GM19455 (cell line): ENCODE measurements around the gene RYR2.

Experiments
- ATAC-seq: cut with Tn5 transposase; IDR thresholded peaks from one replicate; pipeline ENCODE4 v1.9.1; 2021; ENCODE audit not compliant: unreplicated experiment

The RYR2 gene

DNA sequence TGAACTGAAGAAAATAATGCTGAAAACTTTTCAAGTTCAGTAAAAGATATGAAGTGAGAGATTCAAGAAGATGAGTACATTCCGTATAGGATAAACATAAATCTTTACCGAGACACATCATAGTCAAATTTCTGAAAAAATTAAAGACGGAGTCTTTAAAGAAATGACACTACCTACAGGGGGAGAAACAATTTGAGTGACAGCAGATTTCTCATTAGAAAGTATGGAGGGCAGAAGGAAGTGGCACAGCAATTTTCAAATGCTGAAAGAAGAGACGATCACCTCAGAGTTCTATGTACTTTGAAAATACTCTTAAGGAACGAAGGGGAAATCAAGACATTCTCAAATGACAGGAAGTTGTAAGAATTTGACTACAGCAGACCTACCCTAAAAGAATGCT lies 577.6 kb downstream of the RYR2 start:
- ATAC-seq: no peak

- no peak for ATAC-seq
Measured at GRCh38 chr1:237634922-237635321, 592.9 kb downstream of the RYR2 start.

DNA sequence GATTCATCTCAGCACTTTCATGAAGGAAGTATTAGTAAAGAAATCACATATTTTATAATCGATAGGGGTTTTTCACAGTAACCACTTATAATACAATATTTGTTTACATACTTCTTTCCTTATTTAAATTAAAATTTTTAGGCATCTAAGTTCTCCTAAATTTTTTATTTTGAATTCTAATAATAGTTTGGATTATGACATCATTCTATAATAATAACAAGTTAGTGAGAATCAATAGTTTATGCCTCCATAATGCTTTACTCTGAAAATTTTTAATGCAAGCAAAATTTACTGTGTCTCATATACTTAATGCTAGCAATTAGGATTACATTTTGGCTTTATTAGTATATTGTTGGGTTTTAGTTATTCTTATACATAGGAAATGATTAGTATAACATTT lies 596.6 kb downstream of the RYR2 start:
- ATAC-seq: no peak

DNA sequence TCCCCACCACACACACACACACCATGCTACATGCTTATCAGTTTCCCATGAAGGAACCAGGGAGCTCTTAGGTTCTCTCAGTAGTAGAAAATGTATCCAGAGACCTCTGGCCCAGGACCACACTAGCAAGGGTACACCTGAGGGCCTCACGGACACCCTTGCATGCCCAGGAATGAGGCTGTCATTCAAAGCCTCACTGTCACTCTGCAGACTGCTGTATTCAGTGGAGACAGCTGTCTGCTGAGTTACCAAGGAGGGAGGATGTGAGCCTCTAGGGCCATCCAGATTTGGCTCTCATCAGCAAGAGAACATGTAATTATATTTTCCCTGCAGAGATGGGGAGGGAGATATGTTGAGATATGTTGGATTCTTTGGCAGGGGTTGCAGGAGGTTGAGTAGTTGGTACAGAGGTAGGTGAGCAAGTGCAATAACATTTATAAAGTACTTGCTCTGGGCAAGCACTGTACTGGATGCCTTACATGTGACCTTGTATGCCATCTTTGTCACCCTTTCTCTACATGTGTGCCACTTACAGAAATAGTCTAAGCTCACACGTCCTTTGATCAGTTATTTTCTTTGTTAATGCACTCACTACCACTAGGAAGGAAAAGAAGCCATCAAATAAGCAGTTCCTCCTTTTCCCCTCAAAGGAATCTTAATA lies 598.2 kb downstream of the RYR2 start:
- no peak for ATAC-seq

DNA sequence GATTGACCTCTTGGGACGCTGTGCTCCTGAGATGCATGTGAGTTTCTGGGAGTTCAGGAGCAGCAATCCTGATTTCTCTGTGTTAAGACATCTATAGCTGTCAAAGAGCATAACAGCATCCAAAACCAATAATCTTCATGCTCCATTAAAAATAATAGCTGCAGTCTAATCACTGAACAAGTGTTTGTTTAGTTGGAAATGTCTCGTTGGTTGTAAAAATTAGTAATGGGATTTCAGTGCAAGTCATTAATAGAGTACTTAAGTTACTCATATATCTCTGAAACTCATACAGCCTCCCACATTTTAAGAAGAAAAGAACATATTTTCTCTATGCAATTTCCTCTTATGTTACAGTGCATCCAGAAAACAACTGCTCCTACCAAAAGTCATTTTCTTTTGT lies 599.0 kb downstream of the RYR2 start:
- no peak for ATAC-seq

DNA sequence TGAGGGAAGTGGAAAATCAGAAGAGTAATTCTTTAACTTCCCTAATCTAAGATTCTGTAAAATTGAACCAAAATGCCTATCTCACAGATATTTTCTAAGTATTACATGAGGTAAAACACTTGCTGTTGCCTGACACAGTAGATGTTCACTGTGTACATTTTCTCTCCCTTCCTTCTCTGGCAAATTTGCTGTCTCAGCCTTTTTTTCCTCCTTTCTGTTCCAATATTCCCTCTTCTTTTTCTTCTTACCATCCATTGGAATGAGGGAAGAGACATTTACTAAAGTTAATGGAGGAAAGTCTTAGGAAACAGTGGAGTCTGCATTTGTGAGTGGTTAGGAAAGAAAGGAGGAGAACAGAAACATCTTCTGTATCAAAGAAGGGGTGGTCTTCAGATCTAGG lies 608.8 kb downstream of the RYR2 start:
- ATAC-seq: no peak

GRCh38 chr1:237655778-237656177 lies 613.8 kb downstream of the RYR2 start:
- ATAC-seq: no peak

DNA sequence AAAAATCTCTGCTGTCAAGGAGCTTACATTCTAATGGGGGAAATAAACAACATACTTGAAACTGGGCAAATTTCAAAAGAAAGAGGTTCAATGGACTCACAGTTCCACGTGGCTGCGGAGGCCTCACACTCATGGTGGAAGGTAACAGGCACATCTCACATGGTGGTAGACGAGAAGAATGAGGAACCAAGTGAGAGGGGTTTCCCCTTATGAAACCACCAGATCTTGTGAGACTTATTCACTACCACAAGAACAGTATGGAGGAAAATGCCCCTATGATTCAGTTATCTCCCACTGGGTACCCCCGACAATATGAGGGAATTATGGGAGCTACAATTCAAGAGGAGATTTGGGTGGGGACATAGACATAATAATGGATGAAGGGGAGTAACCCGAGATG lies 622.4 kb downstream of the RYR2 start:
- no peak for ATAC-seq

DNA sequence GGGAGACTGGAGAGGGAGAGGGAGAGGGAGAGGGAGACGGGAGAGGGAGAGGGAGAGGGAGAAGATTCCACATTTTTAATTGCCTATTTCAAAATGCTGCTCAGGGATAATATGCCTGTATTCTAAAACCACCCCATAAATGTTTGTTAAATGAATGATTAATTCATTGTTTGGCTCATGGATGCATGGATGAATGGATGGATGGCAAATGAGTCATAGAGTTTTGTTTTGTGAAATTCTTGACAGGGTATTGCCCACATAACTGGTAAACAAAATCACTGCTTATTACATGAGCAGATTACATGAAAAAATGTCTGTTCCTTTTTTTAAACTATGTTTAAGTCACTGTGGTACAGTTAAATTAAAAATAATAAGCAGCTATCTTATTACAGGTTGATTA lies 628.3 kb downstream of the RYR2 start:
- no peak for ATAC-seq

GRCh38 chr1:237671262-237671661 lies 629.3 kb downstream of the RYR2 start:
- ATAC-seq: no peak

- ATAC-seq: no peak
Measured at GRCh38 chr1:237671935-237672334, 630.0 kb downstream of the RYR2 start.

- ATAC-seq: no peak
Measured at GRCh38 chr1:237672748-237673147, 630.8 kb downstream of the RYR2 start.

DNA sequence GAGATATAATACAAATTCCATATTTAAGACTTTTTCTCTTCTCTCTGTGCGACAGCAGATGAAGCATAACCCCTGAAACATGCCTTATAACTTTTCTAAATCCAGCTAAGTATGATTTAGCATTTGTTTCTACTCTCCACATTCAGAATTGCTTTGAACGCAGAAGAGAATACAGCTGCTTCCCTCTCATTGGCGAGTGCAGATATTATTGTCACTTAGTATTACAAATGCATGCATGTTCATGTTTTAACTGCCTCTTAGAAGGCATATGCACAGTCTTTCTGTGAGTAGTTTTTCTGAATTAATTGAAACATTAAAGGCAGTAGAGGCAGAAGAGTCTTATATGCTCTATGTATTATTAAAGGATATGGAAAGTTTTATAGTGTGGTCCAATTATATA lies 631.6 kb downstream of the RYR2 start:
- no peak for ATAC-seq

DNA sequence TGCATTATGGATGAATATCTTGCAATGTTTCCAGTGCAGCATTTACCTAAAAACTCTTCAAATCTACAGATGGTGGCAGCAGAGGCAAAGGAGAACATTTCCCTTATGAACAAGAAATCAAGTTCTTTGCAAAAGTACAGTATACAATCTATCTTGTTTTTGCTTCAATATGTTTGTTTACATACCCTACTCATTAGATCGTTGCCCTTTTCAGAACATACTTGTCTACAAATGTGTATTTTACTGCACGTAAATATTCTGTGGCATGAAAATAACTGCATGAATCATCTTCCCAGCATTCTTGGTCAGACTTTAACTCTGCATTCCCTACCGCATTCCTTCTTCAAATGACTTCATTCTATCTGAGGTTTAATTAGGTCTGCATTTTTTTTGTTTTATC lies 636.0 kb downstream of the RYR2 start:
- ATAC-seq: no peak

DNA sequence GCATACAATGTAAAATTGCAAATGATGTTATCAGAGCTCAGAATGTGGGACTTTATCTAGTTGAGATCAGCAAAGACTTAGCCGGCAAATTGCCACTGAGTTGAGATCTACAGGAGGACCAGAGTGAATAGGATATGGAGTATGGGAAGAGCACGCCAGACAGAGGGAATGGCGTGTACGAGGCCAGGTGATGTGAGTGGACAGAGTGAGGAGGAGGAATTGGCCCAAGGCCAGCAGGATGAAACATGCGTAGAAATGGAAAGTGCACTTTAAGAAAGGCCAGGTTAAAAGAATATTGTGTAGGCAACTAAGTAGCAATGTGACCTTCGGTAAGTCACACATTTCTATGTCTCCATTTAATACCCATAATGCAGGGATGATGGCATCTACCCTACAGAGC lies 637.7 kb downstream of the RYR2 start:
- ATAC-seq: no peak

GRCh38 chr1:237681210-237681609 lies 639.2 kb downstream of the RYR2 start:
- no peak for ATAC-seq

DNA sequence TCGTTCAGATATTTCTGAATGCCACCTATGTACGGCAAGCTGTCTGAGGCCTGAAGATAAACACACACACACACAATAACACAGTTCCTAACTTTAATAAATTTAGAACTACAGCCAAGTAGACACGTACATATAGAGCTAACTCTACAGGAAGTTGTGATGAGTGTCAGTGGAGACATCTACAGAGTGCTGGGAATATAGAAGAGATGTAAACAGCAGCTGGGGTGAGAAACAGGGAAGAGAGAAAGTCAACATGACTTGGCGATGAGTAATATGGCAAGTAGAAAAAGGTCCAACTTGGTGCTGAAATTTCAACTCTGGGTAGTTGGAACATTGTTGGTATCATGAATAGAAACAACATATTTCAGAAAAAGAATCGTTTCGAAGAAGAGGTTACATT lies 642.3 kb downstream of the RYR2 start:
- ATAC-seq: no peak

GRCh38 chr1:237685551-237685950 lies 643.6 kb downstream of the RYR2 start:
- no peak for ATAC-seq

DNA sequence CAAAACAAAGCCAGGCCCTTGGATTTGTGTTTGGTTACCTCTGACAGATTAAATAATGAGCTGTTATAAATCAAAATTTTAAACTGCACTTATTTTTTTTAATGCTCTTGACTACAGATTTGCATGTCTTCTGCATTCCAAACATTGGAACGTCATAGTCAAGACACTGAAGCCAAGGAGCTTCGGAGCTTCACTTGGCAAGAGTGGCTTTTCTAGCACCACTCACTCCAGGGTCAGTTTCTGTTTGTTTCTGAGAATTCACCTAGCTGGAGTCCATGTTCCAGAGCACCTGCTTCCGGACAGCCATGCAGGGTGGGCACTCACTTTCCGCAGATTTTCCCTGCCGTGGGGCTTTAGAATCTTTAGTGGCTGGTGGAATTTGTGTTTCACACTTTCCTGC lies 645.8 kb downstream of the RYR2 start:
- no peak for ATAC-seq

- ATAC-seq: no peak
Measured at GRCh38 chr1:237690656-237691055, 648.7 kb downstream of the RYR2 start.

GRCh38 chr1:237692255-237692654 lies 650.3 kb downstream of the RYR2 start:
- ATAC-seq: no peak

DNA sequence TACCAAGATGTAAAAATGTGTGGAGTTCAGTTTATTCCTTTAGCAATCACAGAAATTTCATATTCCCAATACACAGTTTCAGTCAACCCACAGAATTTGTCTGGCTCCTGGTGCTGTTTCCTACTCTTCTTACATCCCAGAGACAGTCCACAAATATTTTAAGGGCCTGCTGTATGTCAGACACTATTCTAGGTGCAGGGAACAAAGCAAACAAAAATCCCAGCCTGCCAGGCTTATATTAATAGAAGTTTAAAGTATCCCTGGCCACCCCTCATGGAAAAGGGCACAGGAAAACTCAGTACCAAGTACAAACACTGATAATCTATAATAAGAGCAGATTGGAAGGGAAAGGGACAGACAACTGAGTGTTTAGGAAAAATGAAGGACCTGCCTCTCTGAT lies 653.9 kb downstream of the RYR2 start:
- ATAC-seq: no peak

GRCh38 chr1:237700181-237700580 lies 658.2 kb downstream of the RYR2 start:
- ATAC-seq: no peak

DNA sequence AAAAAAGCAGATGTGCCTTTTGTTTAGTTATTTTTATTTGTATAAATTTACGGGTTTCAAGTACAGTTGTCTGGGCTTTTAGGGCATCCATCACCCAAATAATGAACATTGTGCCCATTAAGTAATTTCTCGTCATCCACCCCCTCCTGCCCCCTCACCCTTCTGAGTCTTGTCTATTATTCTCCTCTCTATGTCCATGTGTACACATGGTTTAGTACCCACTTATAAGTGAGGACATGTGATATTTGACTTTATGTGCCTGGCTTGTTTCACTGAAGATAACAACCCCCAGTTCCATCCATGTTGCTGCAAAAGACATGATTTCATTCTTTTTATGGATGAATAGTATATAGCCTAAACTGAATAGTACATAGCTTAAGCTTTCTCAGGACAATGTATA lies 659.5 kb downstream of the RYR2 start:
- ATAC-seq: no peak
